ENCODE results near the gene ZNF3. TPM values are rescaled to one million over a fixed set of nuclear protein-coding genes. Genes with fewer than 3 reads are reported as not detected.
A peak's percentile ranks its signal among the peaks of the same experiment; 100 is the strongest.

Gene ZNF3
- total RNA-seq, 1 donor from 2014 or later = 56.0 TPM

DNA sequence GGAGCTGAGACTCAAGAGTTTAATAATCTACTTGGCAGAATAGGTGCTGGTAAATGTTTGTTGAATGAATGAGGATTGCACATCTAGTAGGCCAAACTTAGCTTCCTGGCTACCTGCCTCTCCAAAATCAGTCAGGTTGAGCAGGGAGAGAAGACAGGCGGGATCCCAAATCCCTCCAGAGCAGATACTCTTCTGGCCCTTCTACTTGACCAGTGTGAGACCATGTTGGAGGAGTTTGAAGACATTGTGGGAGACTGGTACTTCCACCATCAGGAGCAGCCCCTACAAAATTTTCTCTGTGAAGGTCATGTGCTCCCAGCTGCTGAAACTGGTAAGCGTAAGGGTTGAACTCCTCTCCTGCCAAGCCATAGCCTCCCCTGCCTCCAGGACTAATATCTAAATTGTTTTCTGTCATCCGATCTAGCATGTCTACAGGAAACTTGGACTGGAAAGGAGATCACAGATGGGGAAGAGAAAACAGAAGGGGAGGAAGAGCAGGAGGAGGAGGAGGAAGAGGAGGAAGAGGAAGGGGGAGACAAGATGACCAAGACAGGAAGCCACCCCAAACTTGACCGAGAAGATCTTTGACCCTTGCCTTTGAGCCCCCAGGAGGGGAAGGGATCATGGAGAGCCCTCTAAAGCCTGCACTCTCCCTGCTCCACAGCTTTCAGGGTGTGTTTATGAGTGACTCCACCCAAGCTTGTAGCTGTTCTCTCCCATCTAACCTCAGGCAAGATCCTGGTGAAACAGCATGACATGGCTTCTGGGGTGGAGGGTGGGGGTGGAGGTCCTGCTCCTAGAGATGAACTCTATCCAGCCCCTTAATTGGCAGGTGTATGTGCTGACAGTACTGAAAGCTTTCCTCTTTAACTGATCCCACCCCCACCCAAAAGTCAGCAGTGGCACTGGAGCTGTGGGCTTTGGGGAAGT, 43.0 kb upstream of the ZNF3 start:
- Histone ChIP-seq H3K27ac (no peak overlapping the region), H4K20me1 (ENCODE audit: low read depth) (no peaks in the 10 kb centered on the region), H3K4me3 (no peak overlapping the region), H3K9ac (no peak overlapping the region), H3K9me3 (ENCODE audit: low read depth) (no peaks in the 10 kb centered on the region), H2AFZ (replicated peaks) (no peak overlapping the region), H3K4me2 (no peak overlapping the region), H3K4me1 (peaks cover 8% of the 10 kb centered on the region), H3K36me3 (no peaks in the 10 kb centered on the region), H3K79me2 (ENCODE audit: low read depth) (peaks cover 26% of the 10 kb centered on the region), H3K27me3 (peaks cover 22% of the 10 kb centered on the region), H3F3A (ENCODE audit: low read depth) (peaks cover 38% of the 10 kb centered on the region)
- peaks cover 4% of the 10 kb centered on the region for H3K27me3 Mint-ChIP-seq (ENCODE audit: insufficient read depth, low read depth)
- no peak for DNase-seq (ENCODE audit: low spot score)
- TF ChIP-seq EZH2phosphoT487 (IDR thresholded peaks at IDR 0.05) (no peak), EZH2 (IDR thresholded peaks at IDR 0.05) (no peak)
- TF ChIP-seq, protein P1, sequence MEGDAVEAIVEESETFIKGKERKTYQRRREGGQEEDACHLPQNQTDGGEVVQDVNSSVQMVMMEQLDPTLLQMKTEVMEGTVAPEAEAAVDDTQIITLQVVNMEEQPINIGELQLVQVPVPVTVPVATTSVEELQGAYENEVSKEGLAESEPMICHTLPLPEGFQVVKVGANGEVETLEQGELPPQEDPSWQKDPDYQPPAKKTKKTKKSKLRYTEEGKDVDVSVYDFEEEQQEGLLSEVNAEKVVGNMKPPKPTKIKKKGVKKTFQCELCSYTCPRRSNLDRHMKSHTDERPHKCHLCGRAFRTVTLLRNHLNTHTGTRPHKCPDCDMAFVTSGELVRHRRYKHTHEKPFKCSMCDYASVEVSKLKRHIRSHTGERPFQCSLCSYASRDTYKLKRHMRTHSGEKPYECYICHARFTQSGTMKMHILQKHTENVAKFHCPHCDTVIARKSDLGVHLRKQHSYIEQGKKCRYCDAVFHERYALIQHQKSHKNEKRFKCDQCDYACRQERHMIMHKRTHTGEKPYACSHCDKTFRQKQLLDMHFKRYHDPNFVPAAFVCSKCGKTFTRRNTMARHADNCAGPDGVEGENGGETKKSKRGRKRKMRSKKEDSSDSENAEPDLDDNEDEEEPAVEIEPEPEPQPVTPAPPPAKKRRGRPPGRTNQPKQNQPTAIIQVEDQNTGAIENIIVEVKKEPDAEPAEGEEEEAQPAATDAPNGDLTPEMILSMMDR (IDR thresholded peaks at IDR 0.05) = no peak
- H3K4me1 Mint-ChIP-seq = peaks cover 34% of the 10 kb centered on the region
- H3K36me3 Mint-ChIP-seq = peaks cover 8% of the 10 kb centered on the region
- peak overlapping the region; percentile 99 for H3K4me3 Mint-ChIP-seq
- H3K27ac Mint-ChIP-seq = no peak overlapping the region
- no peaks in the 10 kb centered on the region for H3K9me3 Mint-ChIP-seq

DNA sequence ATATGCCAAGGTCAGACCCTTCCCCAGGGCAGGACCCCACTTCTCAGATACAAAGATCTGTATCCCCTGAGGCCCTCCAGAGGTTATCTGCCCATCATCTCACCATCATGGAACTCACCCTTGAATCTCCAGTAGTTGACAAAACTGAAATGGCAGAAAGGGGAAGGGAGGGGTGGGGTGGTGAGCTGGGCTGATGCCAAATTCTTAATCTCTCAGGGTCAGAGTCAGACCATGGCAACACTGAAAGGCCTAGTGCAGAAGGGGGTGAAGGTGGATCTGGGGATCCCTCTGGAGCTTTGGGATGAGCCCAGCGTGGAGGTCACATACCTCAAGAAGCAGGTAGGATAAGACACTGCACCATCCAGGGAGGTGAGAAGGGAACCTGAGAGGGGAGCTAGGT, 41.0 kb upstream of the ZNF3 start:
- Mint-ChIP-seq H3K36me3 (peaks cover 8% of the 10 kb centered on the region), H3K27me3 (ENCODE audit: insufficient read depth, low read depth) (peaks cover 6% of the 10 kb centered on the region), H3K27ac (no peak overlapping the region), H3K4me3 (peak overlapping the region; percentile 30), H3K4me1 (peaks cover 33% of the 10 kb centered on the region), H3K9me3 (no peaks in the 10 kb centered on the region)
- Histone ChIP-seq H3K79me2 (ENCODE audit: low read depth) (peaks cover 40% of the 10 kb centered on the region), H3K9ac (no peak overlapping the region), H3K27ac (no peak overlapping the region), H3F3A (ENCODE audit: low read depth) (peaks cover 40% of the 10 kb centered on the region), H3K4me2 (no peak overlapping the region), H3K4me3 (no peak overlapping the region), H3K36me3 (no peaks in the 10 kb centered on the region), H3K27me3 (peaks cover 2% of the 10 kb centered on the region), H4K20me1 (ENCODE audit: low read depth) (no peaks in the 10 kb centered on the region), H3K4me1 (peaks cover 12% of the 10 kb centered on the region), H2AFZ (replicated peaks) (no peak overlapping the region), H3K9me3 (ENCODE audit: low read depth) (no peaks in the 10 kb centered on the region)
- TF ChIP-seq, protein P1 (IDR thresholded peaks at IDR 0.05) = no peak
- TF ChIP-seq EZH2phosphoT487 (IDR thresholded peaks at IDR 0.05) = no peak
- TF ChIP-seq EZH2 (IDR thresholded peaks at IDR 0.05) = no peak
- DNase-seq (ENCODE audit: low spot score) = no peak

DNA sequence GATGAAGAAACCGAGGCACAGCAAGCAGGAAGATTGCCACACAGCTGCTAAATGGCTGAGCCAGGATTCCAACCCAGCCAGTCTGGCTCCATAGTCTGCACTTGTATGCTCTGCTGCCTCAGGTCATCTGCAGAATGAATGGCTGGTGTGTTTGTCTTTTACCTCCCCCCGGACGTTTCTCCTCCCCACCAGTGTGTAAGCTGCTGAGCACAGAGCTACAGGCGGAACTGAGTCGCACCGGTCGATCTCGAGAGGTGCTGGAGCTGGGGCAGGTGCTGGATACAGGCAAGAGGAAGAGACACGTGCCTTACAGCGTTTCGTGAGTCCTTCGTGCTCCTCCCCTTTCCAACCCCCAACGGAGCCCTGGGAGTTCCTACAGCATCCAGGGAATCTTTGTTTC, 40.5 kb upstream of the ZNF3 start:
- H3K9me3 ChIP-seq (ENCODE audit: low read depth) = no peaks in the 10 kb centered on the region
- TF ChIP-seq EZH2phosphoT487 (IDR thresholded peaks at IDR 0.05) = no peak
- TF ChIP-seq, protein P1 (IDR thresholded peaks at IDR 0.05) = no peak
- no peak for TF ChIP-seq EZH2 (IDR thresholded peaks at IDR 0.05)
- DNase-seq (ENCODE audit: low spot score) = no peak
- Mint-ChIP-seq H3K36me3 (peaks cover 8% of the 10 kb centered on the region), H3K27ac (peak overlapping the region; percentile 50), H3K27me3 (ENCODE audit: insufficient read depth, low read depth) (peaks cover 6% of the 10 kb centered on the region), H3K4me1 (peaks cover 33% of the 10 kb centered on the region), H3K9me3 (no peaks in the 10 kb centered on the region), H3K4me3 (no peak overlapping the region)
- H3K4me1 ChIP-seq = peaks cover 12% of the 10 kb centered on the region
- no peak overlapping the region for H2AFZ ChIP-seq (replicated peaks)
- H4K20me1 ChIP-seq (ENCODE audit: low read depth) = no peaks in the 10 kb centered on the region
- no peaks in the 10 kb centered on the region for H3K36me3 ChIP-seq
- H3K4me2 ChIP-seq = no peak overlapping the region
- peaks cover 43% of the 10 kb centered on the region for H3K79me2 ChIP-seq (ENCODE audit: low read depth)
- H3K4me3 ChIP-seq = no peak overlapping the region
- H3K27me3 ChIP-seq = no peaks in the 10 kb centered on the region
- H3F3A ChIP-seq (ENCODE audit: low read depth) = peaks cover 40% of the 10 kb centered on the region
- no peak overlapping the region for H3K27ac ChIP-seq
- H3K9ac ChIP-seq = no peak overlapping the region
